GM12892 (cell line): ENCODE measurements around the gene ZNF595.
"Not testable (repeated sequence)": the region's sequence is repeated elsewhere in the genome, so short reads cannot be mapped to it uniquely, and the experiment has no call there.

ENCODE experiments used
- POLR2AphosphoS5 ChIP-seq: IDR thresholded peaks from 2 replicates; pipeline ENCODE4 v1.6.1; 2011; ENCODE audit warnings: low read depth, low read length, control low read depth
- TAF1 ChIP-seq: IDR thresholded peaks from 2 replicates; pipeline ENCODE4 v1.6.1; 2011; ENCODE audit warnings: low read depth, mild to moderate bottlenecking, control low read depth, low read length, borderline replicate concordance

- not testable (repeated sequence) for TF ChIP-seq POLR2AphosphoS5, TAF1
Observed at GRCh38 chr4:38202-38601, 14.9 kb upstream of the ZNF595 start.
